GM19238 (cell line): ENCODE measurements around the gene UHRF1.
"Not testable (repeated sequence)": the region's sequence is repeated elsewhere in the genome, so short reads cannot be mapped to it uniquely, and the experiment has no call there.

ENCODE experiments used
- DNase-seq: peaks from one replicate; pipeline ENCODE4 v3.0.0; 2011; ENCODE audit warnings: low spot score; ENCODE audit not compliant: insufficient read length

UHRF1 gene

DNA sequence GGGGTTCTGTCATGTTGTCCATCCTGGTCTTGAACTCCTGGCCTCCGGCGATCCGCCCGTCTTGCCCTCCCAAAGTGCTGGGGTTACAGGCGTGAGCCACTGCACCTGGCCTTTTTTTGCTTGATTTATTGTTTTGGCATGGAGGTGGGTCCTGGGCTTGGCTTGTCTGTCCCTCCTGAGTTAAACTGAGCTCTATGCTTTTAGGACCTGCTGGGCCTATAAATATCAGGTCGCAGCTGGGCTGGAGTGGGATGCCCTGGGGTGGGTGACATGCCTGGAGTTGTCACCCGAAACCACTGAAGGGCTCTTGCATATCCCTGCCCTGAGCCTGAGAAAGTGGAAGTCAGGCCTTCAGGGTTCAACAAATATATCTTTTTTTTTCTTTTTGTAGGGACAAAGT is 12.2 kb upstream of the UHRF1 start:
- DNase-seq, result no peak

DNA sequence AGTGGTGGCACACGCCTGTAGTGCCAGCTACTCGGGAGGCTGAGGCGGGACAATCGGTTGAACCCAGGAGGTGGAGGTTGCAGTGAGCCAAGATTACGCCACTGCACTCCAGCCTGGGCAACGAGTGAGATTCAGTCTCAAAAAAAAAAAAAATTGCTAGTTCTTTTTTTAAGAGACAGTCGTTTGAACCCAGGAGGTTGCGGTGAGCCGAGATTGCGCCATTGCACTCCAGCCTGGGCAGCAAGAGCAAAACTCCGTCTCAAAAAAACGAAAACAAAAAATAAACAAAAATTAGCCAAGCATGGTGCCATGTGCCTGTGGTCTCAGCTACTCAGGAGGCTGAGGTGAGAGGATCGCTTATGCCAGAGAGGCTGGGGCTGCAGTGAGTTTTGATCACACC is 8.4 kb upstream of the UHRF1 start:
- DNase-seq, result not testable (repeated sequence)

DNA sequence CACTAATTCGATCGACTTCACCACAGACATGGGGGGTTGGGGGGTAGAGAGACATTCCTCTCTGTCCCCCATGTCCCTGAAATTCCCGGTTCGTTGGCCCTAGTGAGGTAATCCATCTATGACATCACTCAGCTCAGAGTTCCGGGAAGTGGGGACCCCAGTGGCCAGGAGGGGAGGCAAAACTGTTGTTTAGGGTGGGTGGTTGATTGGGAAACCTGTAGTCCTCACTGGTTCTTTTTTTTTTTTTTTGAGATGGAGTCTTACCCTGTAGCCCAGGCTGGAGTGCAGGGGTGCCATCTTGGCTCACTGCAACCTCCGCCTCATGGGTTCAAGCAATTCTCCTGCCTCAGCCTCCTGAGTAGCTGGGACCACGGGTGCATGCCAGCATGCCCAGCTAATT is 6.5 kb upstream of the UHRF1 start, which contains the start of gene ARRDC5:
Gene ARRDC5 (minus strand): TSS at position 101 of the 400 bp plus-strand sequence. CDS start 71 bp downstream, at position 30.
- no peak for DNase-seq

DNA sequence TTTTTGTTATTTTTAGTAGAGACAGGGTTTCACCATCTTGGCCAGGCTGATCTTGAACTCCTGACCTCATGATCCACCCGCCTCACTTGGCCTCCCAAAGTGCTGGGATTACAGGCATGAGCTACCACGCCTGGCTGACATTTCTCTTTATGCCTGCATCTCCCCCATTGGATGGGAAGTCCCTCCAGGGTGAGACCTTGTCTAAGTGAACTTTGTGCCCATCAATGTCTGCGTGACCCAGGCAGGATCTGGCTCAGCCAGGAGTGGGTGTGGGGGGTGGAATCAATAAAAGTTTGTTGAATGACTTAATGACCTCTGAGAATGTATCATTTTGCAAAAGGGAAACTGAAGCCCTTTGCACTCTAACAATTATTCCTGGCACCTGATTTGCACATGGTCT is 4.8 kb upstream of the UHRF1 start:
- DNase-seq, result no peak

DNA sequence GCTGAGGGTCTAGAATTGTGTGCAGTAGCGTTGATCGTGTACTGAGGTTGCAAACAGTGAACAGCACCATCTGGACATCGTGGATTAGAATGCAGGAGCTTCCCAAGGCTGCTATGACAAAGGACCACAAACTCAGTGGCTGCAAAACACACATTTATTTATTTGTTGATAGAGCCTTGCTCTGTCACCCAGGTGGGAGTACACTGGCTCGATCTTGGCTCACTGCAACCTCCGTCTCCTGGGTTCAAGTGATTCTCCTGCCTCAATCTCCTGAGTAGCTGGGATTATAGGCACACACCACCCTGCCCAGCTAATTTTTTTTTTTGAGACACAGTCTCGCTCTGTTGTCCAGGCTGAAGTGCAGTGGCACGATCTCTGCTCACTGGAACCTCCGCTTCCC is 2.3 kb upstream of the UHRF1 start:
- DNase-seq, result no peak

DNA sequence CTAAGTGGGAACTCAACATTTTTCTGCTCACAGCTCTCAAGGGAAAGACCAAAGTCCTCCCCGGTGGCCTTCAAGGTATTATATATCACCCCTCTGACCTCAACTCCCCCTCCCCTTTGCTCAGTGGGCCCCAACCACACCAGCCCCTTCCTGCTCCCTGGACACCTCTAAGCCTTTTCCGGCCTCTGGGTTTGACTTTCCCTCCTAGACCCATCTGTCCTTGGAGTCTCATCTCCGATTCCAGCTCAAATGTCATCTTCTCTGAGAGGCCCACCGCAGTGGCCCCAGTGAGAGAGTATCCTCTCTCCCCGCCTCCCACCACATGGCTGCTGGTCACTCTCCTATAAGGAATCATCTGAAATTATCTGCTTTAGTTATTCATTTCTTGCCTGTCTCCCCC is 941 bp upstream of the UHRF1 start:
- no peak for DNase-seq

DNA sequence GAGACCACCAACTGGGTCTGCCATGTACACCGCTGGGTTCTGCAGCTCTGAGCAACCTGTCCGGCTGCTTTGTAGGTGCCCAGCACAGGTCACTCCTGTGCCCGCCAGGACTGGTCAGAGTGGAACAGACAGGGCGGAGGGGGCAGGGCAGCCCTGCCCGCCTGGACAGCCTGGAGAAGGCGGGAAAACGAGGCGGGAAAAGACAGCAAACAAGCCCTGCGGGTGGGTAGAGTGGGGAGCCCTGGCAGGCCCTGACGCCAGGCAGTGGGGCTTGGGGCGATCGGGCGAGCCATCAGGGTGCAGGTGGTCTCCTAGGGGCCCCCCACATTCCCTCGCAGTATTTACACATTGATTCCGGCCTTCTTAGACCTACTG is 533 bp upstream of the UHRF1 start:
- no peak for DNase-seq

DNA sequence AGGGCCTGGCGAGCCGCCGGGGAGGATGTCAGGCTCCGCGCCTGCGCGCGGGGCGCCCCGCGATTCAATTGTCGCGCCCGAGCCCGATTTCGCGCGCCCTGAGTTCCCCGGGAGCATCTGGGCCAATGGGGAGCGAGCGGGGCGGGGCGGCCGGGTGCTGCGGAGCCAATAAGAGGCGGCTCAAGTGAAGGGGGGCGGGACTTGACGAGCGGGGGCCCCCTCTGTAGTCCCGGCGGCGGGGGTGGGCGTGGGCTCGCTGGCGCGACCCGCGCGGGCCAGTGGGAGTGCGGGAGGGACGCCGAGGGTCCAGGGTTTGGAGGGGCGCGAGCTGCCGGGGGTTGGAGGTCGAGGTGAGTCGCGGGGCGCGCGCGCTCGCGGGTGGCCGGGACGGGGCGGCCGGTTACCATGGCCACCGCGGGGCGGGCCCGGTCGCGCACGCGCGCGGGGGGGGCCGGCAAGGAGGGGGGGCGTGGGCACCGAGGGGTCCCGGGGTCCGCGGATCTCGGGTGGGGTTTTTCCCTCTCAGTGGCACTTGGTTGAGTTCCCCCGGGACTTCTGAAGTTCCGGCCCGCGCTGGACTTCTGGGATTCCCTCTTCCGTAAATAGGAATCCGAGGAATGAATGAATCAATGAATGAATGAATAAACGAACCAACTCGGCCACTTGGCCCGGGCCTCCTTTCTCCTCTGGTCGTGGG is 744 bp downstream of the UHRF1 start:
- peak; percentile 99 for DNase-seq

DNA sequence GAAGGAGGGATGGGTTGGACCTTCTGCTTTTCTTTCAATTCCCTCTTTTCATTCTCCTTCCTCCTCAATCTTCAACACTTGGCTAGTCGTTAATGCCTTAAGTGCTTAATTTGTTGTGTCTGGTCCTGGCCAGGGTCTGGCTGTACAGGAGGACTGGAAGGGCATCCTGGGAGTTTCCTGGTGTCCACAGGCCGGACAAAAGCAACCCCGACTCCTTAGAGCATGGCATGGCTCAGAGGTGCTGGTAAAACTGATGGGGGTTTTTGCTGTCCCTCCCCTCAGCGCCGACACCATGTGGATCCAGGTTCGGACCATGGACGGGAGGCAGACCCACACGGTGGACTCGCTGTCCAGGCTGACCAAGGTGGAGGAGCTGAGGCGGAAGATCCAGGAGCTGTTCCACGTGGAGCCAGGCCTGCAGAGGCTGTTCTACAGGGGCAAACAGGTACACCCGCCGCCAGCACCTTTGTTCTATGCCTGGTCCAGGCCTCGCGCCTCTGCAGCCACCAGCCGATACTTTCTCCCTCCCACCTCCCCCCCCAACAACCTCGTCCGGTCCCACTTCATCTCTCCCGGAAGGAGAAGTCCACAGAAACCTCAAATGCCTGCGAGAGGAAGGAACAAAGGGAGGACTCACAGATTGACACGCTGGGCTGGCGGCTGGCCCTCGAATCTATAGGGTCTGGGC is 1.4 kb downstream of the UHRF1 start:
- no peak for DNase-seq

DNA sequence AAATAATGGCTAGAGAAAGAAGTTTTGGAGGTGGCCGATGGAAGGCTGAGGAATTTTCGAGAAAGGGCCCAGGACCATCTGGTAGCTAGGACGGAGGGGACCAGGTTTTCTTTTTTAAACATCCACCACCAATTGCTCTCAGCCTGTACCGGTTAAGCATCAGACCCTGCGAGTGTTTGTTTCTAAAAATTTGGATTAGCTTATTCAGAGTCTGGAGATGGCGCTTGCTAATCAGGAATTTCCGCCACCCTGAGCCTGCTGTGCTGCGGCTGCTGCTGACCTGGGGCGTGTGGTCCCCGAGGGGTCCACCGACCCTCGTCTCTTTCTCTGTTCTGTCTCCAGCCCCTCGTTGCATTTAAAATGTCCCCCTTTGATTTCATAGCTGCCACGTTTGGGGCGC is 2.0 kb downstream of the UHRF1 start:
- no peak for DNase-seq

DNA sequence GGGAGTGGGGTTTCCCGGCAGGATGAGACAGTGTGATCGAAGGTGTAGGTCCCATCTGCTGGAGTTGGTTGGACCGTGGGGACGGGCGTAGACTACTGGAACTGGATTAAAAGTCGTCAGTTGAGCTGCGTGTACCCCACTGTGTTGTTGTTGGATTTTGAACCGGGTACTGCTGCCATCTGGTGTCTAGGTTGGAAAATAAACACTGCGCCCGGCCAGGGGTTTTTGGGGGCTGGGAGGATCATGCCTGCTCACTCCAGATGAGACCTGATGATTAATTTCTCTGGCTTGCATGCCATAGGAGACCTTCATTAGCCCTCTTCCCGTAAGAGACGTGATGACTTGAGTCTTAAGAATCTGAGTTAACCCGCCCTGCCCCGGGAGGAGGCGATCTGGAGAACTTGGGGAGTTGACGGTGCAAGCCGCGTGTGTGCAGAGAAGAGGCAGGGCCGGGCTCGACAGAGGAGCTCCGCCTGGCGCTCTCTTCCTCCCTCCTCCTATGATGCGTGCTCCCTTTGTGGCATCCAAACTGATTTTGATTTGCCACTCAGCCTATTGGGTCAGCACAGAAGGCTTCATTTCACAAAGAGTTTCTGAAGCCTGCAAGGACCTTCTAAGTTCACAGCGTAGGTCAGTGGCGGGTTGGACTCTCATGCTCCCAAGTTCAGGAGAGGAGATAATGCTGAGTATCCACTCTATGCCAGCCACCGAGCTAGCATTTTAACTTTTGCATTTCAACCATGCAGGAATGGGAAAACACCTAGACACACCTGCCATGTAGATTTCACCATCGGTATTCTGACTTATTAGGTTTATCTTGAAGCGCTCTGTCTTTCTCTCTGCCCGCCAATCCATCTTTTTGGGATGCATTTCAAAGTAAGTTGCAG is 2.7 kb downstream of the UHRF1 start:
- DNase-seq, result peak; percentile 56

DNA sequence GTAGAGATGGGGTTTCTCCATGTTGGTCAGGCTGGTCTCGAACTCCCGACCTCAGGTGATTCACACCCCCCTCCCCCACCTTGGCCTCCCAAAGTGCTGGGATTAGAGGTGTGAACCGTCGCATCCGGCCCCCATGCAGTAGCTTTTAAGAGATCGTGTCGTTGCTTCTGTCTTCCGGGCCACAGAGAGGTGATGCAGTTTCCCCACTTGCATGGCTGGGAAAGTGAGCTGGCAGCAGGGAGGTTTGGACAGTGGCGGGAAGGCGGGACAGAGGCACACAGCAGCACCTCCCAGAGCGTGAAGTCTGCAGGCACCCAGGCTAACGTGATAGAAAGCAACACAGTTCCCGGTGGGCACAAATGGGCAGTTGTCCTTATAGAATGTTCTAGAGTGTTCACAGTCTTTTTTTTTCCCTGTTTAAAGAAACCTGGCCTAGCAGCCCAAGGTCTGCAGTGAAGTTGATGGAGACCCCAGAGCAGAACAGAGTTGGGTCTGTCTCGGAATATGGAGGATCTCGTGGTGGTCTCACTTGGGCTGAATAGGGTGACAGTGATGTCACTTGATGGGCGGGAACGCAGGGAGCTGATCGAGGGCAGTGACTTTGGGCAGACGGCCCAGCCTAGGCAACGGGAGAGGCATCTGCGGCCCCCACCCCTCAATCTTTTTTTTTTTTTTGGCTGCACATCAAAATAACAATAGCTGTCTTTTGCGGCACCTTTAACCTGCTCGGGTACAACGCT is 4.9 kb downstream of the UHRF1 start:
- no peak for DNase-seq

DNA sequence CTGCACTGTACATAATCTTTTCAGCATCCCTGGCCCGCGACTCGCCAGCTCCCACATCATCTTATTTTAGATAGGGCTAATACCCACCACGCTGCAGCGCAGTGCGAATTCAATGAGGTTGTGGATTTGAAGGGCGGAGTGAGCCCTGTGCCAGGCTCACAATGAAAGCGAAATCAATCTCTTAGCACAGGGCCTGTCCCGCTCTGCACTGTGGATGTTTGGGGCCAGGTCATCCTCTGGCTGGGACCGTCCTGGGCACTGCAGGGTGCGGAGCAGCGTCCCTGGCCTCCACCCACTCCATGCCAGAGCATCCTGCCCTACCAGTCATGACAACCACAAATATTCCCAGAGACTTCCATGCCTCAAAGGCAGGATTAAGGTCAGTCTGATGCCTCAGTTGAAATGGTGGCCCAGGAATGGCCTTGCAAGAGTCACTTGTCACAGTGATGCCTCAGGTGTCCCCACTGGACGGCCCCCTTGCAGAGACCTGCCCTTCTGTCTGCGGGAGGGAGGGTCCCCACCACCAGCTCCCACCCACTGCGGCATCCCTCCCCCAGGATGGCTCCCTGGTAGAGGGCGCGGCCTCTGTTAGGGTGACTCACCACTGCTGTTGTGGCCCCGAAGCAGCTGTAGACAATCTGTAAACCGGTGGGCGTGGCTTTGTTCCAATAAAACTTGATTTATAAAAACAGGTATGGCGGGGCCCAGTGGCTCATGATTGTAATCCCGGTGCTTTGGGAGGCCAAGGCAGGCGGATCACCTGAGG is 5.6 kb downstream of the UHRF1 start:
- no peak for DNase-seq

DNA sequence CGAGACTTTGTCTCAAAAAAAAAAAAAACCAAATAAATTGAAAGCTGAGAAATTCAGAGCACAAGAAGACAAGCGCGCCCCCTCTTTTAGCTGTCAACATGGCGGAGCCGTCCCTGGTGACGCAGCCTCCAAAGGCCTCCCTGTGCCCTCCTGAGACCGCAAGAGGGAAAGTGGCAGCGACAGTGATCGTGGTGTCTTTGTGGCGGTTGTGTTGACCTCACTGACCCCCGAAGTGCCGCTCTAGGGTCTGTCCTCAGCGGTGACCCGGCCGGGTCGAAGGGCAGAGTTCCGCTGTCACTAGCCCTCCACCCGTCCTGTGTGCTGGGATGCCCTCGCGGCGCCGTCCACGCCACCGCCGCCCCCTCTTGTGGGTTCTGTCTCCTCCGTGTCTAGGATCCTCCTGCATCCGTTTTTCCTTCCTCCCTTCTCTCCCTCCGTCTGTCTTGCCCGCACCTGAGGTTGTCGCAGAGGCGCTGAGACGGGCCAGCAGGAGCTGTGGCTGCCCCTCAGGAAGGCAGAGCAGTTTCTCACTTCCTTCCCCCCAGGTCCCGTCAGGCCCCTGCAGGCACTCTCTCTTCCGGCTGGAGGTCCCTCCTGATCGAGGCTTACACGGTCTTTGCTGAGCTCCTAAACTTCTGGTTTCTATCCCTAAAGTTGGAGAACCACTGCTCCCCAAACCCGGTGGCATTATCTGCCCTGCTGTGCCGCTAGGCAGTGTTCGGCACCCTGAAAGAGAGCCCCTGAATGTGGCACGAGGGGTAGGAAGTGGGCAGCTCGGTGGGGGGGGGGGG is 7.2 kb downstream of the UHRF1 start:
- DNase-seq, result peak; percentile 70

DNA sequence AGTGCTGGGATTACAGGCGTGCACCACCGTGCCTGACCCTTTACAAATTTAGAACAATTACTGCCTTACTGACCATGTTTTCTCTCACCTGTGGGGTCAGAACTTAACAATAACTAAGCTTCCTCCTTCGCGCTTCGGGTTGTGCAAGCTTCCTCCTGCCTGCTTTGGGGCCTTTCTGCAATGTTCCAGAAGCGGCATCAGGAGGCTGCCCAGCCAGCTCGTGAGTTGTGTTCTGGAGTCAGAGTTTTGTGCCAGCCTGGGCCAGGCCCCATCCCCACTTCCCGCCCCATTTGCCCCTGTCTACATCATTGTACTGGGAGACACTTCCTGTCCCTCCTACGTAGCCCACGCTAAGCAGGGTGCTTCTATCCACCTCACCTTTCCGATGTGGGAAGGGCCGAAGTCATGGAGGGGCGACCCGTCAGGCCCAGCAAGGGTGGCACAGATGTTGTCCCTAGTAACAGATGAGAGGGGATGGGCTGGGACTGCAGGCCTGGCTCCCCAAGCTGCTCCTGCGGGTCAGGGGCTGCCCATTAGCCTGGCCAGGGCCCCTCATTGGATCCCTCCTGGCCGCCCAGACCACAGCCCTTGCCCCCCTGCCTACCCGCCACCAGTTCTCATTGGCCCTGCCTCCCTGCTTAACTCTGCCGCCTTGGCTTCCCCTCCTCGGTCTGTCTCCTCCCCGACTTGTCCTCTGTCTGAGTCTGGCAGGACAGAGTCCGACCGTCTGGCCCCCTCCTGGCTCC is 13.4 kb downstream of the UHRF1 start:
- DNase-seq, result no peak

DNA sequence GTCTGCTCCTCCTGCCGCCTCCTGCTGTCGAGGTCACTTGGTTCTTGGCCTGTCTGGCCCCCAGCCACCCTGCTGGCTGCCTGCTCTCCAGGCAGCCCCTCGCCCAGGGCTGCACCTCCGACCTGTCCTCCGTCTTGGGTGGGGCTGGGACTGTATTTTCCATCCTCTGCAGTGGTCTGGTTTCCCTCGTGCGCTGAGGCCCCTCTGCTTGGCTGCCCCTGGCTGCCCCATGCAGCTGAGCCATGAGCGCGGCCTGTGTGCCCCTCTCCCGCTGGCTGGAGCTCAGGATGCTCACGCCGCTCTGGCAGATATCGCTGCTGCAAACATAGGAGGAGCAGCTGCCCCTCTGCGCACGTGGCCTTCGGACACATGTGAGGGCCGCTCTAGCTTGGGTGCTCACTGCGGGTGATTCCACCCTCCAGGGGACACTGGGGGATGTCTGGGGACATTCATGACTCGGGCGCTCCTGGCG is 14.0 kb downstream of the UHRF1 start:
- DNase-seq, result no peak

DNA sequence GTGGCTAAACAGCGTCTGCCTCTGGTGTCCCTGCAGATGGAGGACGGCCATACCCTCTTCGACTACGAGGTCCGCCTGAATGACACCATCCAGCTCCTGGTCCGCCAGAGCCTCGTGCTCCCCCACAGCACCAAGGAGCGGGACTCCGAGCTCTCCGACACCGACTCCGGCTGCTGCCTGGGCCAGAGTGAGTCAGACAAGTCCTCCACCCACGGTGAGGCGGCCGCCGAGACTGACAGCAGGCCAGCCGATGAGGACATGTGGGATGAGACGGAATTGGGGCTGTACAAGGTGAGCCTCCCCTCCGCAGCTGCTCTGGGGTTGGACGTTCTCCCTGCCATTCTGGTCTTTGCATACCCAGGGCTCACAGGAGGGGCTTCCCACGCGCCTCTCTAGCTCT is 19.9 kb downstream of the UHRF1 start:
- DNase-seq, result no peak

DNA sequence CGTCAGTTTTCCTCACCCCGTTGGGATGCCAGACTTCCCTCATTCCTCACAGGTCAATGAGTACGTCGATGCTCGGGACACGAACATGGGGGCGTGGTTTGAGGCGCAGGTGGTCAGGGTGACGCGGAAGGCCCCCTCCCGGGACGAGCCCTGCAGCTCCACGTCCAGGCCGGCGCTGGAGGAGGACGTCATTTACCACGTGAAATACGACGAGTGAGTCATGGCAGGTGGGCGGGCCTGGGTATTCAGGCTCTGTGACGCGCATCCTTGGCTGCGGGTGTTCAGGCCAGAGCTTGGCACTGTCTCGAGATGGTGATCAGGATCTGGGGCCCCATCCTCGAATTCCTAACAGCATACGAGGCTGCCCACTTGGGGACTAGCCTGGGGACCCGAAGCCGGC is 21.4 kb downstream of the UHRF1 start:
- DNase-seq, result no peak

DNA sequence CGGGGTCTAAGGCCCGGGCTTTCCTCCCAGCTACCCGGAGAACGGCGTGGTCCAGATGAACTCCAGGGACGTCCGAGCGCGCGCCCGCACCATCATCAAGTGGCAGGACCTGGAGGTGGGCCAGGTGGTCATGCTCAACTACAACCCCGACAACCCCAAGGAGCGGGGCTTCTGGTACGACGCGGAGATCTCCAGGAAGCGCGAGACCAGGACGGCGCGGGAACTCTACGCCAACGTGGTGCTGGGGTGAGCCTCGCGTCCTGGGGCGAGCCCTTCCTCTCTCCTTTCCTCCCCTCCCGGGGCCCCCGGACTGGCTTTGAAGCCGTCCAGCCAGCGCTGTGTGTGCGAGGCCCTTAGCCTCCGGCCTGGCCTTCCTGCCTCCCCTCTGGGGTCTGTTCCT is 23.4 kb downstream of the UHRF1 start:
- no peak for DNase-seq
